SKM-1 treated with dmso at 0.1 percent for 144 hours (cell line): ENCODE measurements around the gene SMAD6.

Source experiments
- DNase-seq: peaks from one replicate; lab custom pipeline; 2025; ENCODE audit not compliant: unreplicated experiment; lab: John Stamatoyannopoulos, UW

The SMAD6 gene

DNA sequence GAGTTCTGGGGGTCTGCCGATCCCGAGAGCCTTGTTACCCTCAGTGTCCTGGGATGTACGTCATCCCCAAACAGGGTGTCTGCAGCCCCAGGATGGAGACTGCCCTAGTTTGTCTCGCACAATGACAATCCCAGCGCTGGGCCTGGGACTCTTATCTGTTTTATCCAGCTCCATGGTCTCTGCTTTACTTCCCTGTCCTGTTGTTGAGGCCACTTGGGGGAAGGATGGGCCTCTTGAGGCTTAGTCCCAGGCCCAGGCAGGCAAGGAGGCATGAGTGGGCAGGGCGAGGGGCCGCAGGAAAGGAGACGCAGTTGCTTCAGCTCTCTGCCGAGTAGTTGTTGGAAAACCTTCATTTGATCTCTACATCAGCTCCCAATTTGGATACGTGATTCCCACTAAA, 17.4 kb downstream of the SMAD6 start:
- DNase-seq: no peak

DNA sequence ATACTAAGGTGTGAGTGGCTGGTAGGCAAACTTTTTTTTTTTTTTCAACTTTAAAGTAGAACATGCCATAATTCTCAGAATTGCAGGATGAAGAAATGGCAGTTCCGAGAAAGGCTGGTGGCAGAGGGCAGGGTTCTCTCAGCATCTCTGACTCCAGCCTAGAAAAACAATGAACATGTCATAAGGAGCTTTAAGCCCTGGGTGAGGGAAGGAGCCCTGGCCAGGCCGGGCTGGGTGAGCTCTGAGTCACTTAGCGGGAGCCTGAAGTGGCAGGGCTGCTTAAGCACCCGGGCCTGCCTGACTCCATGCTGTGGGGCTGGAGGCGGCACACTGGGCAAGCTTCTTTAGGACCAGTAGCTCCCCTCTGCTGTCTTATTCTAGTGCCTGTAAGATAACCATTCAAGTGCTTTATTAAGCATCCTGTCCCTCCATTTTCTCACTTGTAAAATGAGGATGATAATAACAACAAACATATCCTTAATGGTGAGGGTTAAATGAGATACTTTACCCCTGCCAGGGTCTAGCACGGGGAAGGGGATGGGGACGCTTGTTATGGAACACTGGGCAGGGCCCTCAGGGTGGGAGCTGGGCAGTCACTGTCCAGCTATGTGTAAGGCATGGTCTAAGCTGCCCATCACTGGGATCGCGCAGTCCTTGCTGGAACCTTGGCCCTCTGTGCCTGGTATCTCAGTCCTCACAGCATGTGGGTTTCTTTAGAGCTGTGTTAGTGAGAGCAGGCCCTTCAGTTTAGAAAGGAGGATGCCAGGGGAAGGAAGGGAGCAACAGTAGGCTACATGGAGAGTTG, 18.4 kb downstream of the SMAD6 start:
- DNase-seq: no peak

DNA sequence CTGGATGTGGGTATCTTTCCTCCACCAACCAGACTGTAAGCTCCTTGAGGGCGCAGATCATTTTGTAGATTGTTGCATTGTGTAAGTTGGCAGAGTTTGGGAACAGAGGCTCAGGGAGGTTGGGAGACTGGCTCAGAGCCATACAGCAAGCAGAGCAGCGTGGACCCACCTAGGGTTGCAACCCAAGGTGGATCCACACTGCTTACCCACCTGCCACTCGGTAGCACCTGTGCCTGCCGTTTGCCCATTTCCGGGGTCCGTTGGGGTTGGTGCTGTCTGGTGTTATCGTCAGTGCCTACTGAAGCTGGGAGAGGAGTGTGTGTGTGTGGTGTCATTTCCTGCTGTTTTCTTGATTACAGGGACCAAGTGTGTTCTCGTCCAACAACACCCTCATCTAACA, 19.0 kb downstream of the SMAD6 start:
- no peak for DNase-seq

DNA sequence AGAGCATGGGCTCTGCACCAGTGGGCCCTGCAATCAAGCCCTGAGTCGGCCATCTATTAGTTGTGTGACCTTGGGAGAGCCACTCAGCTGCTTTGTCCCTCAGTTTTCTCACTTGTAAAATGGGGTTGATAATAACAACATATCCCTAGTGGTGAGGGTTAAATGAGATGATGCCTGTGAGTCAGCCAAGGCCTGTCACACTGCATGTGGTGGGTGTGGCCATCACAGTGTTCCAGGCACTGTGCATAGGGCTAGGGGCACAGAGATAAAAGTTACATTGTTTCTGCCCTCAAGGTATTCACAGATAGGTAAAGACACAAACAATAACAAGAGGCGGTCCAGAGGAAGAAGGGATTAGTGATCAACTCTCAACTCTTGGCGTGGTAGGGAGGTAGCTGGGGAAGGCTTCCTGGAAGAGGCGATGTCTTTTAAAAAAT, 19.5 kb downstream of the SMAD6 start:
- no peak for DNase-seq

DNA sequence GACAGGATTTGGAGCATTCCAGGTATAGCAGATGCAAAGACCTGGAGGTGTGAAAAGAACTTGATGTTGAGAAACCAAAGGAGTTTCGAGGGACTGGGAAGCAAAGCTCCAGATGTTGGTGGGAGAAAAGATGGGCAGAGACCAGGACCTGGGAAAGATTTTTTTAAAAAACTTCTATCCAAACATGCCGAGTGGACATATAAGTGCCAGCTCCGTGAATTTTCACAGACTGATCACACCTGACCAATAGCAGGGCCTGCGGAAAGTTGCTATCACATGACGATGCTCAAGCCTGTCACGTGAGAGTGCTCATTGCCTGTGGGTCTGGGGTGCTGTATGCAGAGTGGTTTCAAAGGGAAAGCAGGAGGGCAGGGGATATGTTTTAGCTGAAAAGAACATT, 19.9 kb downstream of the SMAD6 start:
- DNase-seq: no peak

DNA sequence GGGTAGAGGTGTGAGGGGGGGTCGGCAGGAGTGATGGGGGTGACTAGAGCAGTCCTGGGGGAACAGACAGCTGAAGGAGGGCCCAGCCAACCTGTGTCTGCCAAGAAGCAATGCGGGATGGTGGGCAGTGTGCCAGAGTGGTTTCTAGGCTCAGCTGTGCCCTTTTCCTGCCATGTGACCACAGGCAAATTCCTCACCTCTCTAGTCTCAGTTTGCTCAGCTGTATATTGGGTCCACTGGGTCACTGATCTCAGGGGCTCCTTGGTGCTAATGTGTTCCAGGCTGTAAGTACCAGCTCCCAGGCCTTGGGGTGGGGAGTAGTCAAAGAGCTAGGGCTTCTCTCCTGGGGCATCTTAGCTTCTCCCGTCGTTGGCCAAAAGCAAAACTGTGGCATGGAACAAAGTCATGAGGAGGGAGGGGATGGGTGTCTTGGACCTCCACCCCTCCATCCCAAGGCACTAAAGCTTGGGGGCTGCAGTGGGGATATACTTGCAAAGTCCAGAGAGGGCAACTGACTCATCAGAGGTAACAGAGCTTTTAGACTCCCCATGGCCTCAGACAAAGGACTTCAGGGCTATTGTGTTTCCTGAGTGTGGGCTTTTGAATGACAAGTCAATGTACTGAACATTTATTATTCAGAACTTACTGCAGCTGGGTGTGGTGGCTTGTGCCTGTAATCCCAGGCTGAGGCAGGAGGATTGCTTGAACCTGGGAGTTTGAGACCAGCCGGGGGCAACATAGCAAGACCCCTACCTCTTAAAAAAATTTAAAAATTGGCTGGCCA, 20.9 kb downstream of the SMAD6 start:
- no peak for DNase-seq

DNA sequence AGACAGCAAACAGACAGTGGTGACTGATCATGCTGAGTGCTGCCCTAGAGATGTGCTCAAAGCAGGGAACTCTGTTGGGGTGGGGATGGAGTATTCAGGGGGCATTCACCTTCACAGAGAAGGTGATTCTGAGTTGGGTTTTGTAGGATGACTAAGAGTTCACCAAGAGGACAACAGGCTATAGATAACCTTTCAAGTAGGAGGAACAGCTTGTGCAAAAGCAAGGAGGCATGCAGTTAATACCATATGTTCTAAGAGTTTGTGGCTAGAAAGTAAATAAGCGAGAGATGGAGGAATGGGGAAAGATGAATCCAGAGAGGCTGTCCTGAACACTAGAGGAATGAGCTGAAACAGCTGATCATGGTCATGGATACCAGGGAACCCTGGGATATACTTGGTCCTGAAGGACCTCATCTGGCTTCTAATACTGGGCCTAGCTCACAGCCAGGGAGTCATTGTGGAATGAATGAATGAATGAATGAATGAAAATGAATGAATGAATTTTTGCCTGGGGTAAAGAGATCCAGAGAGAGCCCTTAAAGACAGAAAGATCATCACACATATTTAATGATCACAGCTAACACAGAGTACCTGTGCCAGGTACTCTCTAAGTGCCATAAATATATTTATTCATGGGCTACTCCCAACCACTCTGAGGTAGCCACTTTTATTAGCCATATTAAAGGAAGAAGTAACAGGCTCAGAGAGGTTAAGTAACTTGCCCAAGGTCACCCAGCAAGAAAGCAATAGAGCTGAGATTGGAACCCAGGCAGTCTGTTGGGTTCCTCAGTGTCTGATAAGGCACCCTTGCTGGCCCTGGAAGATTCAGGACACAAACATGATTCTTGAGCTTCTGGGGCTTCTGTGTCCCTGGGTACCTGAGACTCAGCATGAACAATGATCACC, 22.0 kb downstream of the SMAD6 start:
- no peak for DNase-seq

DNA sequence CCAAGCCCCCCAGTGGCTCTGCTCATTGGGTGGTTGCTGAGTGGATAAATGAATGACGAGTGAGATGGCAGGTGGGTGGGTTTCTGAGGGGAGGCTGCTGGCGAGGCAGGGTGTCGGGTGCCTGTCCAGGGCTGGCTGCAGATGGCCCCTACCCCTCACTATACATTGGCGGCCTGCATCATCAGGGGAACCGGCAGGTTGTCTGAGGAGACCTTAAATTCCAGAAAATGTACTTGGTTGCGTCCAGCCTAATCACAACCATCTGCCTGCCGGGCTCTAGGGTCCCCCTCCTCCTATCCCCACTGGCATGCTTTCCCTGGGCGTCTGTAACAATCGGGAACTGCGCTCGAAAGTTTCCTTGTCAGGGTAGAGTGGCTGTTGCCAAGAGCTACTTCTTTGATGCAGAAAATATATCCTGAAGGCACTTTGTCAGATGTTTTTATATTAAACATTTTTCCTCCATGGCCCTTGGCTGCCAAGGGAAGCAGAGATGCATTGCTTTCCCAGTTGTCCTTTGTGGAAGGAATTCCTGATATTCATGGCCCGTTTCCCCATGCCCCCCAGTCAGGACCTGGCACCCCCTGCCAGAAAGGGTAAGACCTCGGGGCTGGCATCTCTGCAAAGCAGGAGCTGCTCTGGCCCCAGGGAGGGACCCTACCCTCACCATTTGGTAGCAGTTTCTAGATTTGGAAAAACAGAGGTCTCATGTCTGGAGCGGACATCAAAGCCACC, 22.9 kb downstream of the SMAD6 start:
- DNase-seq: no peak

DNA sequence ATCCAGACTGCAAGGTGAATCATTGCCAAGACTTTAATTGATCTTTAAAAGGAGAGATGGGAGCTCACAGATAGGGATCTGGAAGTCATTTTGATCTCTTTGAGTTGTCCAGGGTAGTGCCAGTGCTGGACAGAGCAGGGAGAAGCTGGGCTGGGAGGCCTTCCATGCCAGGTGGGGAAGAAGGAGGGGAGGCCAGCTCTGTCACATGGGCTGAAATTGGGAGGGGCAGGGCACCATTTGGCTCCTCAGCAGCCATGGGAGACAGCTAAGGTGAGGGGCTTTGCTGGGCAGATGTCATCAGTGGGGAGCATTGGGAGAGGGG, 23.4 kb downstream of the SMAD6 start:
- no peak for DNase-seq

DNA sequence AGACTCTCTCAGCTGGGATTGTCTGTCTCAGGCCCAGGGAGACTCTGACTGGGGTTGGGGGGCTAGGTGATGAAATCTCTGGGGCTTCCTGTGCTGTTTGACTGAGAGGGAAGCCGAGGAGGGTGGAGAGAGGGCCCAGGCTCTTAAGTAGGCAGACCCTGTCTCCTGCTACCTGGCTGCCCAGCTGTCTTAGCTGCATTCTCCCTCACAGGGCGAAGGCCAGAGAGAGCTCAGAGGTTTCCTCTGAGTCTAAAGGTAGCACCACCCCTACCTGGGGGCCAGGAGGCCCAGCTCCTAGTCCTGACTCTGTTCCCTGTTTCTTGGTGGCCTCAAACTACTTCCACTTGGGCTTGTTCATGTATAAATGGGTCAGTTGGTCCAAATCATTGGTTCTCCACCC, 24.4 kb downstream of the SMAD6 start:
- no peak for DNase-seq

DNA sequence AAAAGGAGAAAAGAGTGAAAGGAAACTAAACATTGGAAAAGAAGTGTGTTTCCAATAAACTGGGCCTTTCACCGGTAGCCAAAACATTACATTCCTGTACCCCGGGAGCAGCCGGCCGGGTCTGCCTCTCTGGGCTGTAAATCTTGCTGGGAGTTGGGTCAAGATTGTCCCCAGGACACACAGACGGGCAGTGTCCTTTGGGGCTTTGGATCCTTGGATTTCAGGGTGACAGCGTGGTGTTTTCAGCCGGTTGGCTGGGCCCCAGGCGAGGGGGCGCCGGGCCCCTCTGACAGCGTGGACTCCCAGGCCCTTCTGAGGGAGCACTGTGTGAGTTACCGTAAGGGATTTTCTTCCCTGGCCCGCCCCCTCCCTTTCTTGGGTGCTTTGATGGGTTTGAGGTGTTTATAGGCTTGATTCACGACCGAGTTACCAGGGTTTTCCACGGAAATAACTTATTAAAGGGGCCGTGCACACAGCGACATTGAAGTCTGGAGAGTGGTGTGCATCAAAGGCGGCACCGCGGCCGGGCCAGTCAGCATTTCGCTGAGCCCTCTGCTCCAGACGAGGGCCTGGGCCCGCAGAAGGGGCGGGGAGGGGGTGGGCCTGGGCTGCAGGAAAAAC, 27.4 kb downstream of the SMAD6 start:
- DNase-seq: no peak

DNA sequence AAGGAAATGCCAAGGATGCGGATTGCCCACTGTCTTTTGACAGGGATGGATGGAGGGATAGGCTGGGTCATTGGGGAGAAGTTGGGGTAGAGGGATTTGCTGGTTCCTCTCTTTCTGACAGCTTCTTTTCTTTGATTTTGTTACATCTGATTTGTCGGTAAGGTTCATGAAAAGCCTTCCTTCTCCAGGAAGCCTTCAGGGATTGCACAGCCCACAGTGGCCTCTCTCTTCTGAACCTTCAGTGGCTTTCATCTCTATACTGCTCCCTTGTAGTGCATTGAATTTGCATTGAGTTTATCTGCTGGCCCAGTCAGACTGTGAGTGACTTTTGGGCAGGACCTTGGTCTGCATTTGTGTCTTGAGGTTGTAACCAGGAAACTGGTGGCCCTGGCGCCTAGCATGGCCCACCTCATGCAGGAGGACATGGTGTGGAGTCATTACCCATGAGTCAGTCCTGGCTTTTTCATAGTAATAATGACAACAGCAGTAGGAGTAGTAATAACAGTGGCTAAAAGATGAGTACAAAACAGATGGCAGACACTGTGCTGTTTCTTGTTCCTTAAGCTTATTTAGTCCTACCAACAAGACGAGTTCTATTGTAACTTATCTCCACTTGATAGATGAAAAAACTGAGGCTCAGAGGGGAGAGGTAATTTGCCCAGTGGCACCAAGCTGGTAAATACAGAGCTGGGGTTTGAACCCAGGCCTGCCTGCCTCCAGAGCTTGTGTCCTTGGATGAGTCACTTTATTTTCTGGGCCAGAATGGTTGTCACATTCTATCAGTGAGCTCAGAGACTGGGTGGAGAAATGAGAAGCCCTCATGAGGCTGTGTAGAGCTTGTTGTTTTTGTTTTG, 28.4 kb downstream of the SMAD6 start:
- DNase-seq: no peak

DNA sequence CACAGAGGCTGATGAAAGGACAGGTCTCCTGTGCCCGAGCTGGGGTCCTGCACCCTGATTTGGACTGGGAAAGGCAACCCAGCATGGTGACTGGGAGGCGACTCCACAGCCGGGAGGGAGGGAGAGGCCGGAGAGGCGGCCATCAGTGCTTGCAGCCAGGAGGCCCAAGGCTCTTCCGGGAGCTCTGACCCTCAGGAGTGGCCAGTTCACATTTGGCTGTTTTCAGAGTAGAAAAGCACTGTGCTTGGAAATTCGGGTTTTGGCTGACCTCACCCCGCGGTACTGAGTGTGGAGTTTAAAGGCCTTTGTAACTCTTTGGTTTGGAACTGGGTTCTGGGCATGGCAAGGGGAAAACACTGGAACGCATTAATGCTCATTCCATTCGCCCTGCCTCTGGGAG, 31.9 kb downstream of the SMAD6 start:
- no peak for DNase-seq

DNA sequence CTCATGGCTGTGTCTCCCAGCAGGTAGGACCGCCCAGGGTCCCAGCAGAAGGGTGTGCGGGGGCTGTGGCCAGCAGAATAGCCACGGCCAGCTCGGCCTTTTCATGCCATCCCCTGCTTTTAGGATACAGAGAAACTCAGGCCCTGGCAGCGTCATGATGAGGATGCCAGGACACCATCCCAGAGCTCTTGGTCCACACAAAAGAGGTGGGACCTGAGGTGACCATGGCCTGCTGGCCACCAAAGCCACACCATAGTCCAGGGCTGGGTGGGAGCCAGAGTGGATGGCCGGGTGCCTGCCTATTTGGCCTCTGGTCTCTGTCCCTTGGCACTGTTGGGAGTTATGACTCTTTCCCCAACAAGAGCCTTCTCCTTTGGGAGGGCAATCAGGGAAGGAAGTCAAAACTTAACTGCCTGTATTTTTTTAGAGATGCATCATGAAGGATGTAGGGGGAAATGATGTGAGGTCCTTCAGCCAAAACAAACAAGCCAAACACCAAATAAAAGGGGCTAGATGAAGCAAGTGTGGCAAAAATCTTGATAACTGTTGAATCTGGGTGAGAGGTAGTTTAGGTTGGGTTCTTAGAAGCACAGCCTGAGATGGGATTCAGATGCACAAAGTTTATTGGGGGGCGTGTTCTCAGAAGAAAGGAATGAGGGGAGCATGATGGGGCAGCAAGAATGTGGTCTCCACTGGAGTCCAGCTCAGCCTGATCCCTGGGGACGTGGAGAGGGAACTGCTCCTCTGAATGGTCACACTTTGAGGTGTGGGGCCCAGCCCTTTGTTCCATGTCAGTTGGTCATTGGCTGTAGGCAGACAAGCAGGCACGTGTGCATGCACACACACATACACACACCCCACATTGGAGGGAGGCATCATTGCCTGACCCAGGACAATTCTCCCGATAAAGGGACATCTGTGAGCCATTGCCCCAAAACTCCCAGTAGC, 33.2 kb downstream of the SMAD6 start:
- DNase-seq: no peak

DNA sequence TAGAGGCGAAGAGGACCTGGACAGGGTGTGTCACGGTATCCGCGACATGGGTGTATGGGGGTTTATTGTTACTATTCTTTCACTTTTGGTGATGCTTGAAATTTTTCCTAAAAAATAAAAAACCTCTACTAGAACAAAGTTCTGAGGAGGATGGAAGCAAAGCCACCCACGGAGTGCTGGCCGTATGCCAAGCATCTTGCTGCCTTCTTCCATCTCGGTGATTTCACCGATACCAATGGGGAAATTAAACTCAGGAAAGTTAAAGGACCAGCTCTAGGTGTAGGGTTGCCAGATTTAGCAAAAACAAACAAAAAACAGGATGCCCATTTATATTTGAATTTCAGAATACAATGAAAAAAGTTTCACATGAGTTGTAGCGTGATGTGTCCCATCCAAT, 33.9 kb downstream of the SMAD6 start:
- DNase-seq: no peak

DNA sequence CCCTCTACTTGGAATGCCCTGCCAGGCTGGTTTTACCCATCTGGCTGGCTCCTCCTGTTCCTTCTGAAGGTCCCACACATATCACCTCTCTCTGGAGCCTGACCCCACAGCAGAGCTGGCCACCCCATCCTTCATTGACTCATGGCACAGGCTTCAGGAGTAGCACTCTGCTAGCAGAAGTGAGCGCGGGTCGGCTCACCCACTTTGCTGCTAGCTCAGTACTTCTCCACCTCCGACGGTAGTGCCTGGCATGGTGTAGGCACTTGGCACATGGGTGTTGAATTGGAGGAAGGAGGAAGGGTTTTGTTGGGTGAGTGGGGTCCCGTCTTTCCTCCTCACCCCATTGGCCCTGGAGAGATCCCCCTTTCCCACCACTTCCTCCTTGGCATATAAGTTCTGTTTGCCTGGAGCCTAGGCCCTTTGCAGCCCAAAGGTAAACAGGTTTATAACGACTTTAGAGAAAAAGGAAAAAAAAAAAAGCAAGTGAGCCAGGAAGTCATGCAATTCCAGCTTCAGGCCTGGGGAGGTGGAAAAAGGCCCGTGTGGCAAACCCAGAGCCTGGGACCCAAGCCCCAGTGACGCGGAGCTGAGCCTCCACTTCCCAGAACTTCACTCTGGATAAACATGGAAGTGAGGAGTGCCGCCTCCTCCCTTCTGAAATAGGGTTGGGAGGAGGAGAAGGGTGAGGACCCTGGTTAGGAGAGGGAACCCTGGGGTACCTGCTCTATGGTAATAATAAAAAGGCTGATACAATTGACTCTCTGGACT, 35.4 kb downstream of the SMAD6 start:
- DNase-seq: no peak

DNA sequence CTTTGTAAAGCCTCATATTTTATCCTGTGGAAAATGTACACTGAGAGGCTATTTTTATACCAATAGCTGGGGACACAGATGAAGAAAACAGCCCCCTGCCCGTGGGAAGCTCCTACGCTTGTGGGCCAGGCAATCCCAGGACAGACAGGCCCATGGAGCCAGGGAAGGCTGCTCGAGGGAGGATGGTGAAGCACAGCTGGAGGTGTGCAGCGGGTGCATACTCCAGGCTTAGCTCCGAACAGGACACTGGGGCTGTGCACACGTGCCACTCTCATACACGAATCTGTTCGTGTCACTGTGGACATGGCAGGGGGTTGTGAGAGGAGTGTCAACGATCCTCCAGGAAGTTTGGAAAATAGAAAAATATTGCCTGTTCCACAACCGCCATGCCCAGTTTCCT, 36.1 kb downstream of the SMAD6 start:
- no peak for DNase-seq

DNA sequence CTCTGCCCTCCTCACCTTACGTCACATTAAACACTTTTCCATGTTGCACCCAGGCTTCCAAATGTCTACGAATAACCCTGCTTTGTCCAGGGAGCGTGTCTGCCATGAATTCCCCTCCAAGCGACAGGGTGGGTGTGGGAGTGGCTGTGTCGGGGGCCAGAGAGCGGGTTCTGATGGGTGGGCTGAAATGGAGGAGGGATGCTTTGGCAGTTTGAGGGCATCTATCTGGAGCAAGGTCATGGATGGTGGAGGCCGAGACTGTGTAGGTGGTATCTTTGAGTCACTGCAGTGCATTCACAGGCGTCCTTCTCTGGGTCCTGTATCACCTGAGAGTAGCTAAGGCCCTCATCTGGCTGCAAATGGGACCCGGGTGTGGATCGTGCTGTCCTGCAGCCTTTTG, 36.6 kb downstream of the SMAD6 start:
- DNase-seq: no peak
